SU-DHL-6 (cell line): ENCODE measurements around the gene C1GALT1.

ENCODE experiments used
- CTCF ChIP-seq: fragments of 200-600 bp; sonication (generic); IDR thresholded peaks from one replicate; pipeline ENCODE4 v1.5.1; 2017; ENCODE audit warnings: antibody characterized with exemption, mild to moderate bottlenecking, low read length, moderate library complexity; ENCODE audit not compliant: insufficient read depth, poor library complexity, severe bottlenecking
- EZH2phosphoT487 ChIP-seq: fragments of 200-600 bp; sonication (generic), shearing (Covaris generic); conservative IDR thresholded peaks from 2 replicates; pipeline ENCODE4 v1.6.1; 2018; ENCODE audit warnings: mild to moderate bottlenecking, antibody characterized with exemption, low read length, moderate library complexity, mixed read lengths

DNA sequence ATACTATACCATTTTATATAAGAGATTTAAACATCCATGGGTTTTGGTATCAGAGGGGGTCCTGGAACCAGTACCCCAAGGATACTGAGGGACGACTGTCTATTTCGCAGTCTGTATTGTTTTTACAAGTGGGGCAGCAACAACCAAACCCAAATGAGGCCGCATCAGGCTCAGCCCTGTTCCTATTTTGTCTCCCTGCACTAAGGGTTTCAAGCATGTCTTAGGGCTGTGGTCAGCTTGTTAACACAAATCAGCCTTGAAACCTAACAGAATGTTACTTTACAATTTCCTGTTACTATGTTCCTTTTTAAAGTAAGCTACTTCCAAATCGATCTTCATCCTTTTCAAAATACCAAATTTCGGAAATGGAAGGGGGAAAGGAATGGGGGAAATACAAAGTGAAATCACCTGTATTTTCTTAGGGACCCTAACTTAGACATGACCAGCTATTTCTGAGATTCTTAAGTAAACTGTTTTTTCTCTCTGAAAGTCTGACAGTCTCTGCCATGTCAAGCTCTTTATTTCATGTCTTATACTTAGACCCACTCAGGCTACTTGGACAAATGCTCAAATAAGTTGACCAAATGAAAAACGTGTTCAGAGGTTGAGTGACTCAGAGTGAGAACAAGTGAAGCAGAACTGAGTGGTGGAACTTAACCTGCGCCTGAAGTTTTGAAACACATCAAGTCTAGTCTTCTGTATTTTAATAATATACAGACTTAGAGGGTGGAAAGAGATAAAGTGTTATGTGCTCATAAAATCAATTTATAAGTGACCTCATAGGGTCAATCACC lies 75.8 kb downstream of the C1GALT1 start:
- TF ChIP-seq CTCF (no peak), EZH2phosphoT487 (no peak)
